CD4-positive, alpha-beta T cell treated with Interleukin-6 at 100 ng/mL for 8 hours (primary cell): Measurements from ENCODE around the gene KPNB1.
A peak's percentile ranks its signal among the peaks of the same experiment; 100 is the strongest.

Experiments
- DNase-seq: peaks from one replicate; pipeline ENCODE4 v3.0.0-alpha.2; 2020; ENCODE audit warnings: mixed read lengths, low spot score

KPNB1 gene

DNA sequence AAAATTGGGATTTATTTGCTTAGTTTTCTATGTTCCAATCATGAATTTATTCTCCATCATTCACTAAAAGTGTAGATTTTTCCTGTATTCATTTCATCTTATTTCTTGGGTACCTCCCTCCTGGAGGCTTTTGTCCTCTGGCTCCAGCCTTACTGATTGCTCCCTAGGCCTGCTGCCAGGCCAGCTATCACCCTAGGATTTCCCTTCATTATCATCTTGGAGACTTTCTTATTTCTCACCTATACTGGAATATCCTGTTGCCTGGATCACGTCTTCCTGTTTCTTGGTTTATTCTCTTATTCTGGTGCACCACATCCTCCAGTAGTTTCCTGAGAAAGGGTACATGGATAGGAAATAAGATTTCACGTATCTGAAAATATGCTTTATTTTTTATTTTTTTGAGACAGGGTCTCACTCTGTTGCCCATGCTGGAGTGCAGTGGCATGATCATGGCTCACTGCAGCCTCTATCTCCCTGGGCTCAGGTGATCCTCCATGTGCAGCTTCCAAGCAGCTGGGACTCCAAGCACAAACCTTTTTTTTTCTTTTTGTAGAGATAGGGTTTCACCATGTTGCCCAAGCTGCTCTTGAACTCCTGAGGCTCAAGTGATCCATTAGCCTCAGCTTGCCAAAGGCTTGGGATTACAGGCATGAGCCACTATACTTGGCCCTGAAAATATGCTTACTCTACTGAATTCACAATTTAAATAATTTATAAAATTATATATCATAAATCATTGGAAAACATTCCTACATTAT is 13.3 kb upstream of the KPNB1 start:
- DNase-seq = no peak

DNA sequence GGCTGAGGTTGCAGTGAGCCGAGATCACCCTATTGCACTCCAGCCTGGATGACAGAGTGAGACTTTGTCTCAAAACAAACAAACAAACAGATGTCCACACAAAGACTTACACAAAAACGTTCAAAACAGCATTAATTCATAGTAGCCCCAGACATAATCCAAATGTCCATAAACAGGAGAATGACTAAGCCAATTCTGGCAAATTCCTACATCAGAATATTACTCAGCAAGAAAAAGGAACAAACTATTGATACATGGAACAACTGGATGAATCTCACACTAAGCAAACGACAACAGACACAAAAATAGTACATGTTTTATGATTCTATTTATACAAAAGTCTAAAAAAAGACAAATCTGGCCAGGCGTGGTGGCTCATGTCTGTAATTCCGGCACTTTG is 10.8 kb upstream of the KPNB1 start:
- DNase-seq = no peak

DNA sequence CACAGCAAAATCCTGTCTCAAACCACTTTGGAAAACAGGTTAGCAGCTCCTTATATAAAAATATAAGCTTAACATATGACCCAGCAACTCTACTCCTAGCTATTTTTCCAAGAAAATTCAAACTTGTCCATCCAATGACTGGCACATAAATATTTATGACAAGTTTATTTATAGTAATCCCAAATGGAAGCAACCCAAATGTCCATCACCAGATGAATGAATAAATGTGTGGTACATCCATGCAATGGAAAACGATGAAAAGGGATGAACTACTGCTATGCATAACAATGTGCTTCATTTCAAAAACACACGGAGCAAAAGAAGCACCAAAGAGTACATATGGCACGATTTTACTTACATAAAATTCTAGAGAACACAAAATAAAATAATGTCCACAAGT is 9.6 kb upstream of the KPNB1 start:
- DNase-seq = no peak

DNA sequence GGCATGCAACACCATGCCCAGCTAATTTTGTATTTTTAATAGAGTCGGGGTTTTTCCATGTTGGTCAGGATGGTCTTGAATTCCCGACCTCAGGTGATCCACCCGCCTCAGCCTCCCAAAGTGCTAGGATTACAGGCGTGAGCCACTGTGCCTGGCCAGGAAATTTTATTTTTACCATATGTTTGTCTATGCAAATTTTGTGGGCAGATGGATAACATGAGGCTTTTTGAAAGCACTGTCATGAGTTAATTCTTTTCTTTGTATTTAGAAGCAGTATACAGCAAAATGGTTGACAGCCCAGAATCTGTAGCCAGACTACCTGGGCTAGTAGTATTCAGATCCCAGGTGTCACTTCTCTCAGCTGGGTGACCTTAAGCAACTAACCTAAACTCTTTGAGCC is 8.5 kb upstream of the KPNB1 start:
- no peak for DNase-seq

DNA sequence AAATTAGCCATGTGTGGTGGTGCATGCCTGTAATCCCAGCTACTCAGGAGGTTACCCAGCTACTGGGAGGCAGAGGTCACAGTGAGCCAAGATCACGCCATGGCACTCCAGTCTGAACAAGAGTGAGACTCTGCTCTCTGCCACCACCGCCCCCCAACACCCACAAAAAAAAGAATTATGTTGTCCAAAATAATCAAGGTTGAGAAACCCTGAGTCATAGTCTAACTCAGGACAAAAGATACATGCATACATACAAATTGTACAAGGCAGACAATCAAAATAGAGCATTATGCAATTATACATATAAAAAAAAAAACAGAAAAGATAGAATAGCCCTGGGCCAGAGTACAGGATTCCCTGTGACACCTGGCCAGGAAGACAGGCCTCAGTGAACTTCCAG is 6.6 kb upstream of the KPNB1 start:
- no peak for DNase-seq

DNA sequence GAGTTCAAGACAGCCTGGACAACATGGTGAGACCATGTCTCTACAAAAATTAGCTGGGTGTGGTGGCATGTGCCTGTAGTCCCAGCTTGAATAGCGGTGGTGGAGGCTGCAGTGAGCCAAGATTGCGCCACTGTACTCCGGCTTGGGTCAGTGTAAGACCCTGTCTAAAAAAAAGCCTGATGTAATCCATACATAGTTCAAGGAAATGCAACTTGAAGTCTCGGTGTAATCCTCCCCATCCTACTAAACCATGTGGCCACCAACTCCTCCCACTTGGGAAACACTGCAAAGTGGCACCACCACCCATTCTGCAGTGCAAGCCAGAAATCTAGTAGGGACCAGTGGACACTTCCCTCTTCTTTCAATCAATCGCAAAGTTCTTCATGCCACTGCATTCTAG is 5.4 kb upstream of the KPNB1 start:
- DNase-seq = no peak

DNA sequence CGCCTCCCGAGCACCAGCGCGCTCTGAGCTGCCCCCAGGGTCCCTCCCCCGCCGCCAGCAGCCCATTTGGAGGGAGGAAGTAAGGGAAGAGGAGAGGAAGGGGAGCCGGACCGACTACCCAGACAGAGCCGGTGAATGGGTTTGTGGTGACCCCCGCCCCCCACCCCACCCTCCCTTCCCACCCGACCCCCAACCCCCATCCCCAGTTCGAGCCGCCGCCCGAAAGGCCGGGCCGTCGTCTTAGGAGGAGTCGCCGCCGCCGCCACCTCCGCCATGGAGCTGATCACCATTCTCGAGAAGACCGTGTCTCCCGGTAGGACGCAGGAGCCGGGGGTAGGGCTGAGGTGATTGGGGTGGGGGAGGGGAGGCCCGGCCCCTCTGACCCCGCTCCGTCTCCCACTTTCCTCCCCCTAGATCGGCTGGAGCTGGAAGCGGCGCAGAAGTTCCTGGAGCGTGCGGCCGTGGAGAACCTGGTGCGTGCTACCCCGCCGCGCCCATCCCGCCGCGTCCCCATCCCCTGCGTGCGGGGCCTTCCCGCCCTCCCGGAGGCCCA is 329 bp downstream of the KPNB1 start:
- DNase-seq = no peak

DNA sequence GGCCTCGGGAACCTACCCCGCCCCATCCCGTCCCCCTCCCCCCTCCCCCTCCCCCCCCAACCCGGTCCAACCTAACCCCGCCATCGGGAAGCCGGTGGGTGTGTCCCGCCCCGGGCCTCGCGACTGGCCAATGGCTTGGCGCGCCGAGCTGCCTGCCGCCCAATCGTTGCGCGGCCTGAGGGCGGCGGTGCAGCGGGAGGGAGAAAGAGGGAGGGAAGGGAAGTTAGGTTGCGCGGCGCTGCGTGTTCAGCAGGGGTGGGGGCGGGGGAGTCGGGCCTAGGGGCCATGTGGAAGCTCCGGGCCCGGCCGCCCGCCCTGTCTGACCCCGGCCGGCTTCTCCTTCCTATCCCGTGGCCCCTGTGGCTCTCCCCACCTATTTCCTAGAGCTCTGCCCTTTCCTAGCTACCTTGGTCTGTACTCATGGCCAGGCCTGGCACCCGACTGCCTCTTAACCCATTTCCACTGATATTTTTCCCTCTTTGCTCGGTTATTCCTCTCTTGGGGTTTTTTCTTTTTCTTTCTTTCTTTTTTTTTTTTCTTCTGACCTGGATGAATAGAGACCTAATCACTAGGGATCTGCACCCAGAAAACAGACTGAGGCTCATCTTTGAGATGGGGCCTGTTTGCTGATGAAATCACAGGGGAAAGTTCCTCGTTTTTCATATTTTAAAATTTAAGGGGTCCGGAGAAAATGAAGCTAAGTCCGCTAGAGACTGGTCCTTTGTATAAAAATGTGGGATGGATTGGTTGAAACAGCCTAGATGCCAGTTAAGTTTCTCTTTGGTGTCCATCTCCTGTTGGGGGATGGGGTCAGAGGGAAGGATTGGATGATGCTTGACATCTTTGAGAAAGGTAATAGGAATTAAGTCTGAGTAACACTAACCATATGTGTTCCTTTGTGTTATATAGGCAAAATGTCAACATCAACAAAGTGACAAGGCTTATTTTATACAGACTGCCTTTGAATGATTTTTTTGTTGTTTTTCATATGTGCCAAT is 1.1 kb downstream of the KPNB1 start:
- DNase-seq = peak; percentile 95

DNA sequence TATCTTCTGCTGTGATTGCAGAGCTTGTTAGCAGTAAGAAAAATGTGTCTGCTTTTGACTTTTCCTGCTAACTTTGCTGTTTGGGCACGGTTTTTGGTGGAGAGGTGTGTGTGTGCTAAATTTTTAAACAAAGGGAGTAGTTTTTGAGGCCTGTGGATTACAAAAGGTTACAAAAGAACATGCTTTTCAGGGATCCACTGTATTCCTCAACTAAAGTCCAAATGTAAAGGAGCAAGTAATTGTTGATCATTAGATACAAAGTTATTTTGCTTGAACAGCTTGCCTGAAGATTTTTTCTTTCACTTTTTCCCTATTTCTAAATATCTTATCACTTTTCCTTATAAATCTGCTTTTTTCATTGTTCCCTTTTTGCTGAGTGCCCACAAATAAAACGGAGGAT is 2.0 kb downstream of the KPNB1 start:
- DNase-seq = no peak

DNA sequence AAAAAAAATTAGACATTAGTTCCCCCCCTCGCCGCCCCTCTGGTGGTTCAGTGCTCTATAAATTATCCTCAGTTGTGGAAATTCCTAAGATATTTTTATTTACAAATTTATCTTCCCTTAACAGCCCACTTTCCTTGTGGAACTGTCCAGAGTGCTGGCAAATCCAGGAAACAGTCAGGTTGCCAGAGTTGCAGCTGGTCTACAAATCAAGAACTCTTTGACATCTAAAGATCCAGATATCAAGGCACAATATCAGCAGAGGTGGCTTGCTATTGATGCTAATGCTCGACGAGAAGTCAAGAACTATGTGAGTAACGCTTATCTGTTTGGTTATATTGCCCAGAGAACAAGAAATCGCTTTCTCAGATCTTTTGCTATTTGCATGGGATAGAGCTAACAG is 2.9 kb downstream of the KPNB1 start:
- no peak for DNase-seq

DNA sequence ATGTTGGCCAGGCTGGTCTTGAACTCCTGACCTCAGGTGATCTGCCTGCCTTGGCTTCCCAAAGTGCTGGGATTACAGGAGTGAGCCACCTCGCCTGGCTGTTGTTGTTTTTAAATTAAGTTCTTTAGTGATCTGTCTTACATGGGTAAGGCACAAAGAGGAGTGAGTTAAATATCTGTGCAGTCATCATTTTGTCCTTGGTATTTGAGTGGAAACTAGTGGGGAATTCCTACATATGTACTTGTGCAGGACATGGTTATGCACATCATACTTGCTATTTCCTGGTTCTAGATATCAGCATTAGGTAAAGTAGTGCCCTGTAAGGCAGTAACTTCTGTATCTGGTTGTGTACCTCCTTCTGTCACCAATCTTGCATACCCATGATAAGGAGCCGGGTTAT is 3.7 kb downstream of the KPNB1 start:
- no peak for DNase-seq

DNA sequence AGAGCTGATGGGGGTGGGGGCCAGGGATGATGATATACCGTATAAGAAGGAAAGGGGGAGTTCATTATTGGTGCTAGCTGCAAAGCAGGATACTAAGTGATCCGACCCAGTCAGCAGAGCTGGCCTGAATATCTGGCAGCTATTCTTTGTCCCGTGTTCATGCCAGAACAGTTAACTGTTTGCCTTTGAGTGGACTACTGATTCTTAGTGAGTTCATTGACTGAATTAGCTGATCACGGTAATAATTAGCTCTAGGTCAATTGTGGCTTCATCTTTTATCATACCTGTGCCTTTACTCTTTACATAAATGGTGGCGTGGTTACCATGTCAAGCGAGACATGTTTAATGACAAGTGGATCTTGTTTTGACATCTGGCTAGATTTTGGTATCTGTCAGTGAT is 5.3 kb downstream of the KPNB1 start:
- DNase-seq = no peak

DNA sequence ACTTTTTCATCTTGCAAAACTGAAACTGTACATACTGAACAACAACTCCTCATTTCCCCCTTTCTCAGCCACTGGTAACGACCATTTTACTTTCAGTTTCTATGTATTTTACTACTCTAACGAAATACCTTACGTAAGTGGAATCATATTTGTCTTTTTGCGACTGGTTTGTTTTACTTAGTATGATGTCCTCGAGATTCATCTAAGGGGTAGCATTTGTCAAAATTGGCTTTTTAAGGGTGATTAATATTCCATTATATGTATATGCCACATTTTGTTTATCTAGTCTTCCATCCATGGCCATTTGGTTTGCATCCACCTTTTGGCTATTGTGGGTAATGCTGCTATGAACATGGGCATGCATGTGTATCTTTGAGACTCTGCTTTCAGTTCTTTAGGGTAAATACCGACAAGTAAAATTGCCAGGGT is 10.4 kb downstream of the KPNB1 start:
- peak; percentile 41 for DNase-seq

DNA sequence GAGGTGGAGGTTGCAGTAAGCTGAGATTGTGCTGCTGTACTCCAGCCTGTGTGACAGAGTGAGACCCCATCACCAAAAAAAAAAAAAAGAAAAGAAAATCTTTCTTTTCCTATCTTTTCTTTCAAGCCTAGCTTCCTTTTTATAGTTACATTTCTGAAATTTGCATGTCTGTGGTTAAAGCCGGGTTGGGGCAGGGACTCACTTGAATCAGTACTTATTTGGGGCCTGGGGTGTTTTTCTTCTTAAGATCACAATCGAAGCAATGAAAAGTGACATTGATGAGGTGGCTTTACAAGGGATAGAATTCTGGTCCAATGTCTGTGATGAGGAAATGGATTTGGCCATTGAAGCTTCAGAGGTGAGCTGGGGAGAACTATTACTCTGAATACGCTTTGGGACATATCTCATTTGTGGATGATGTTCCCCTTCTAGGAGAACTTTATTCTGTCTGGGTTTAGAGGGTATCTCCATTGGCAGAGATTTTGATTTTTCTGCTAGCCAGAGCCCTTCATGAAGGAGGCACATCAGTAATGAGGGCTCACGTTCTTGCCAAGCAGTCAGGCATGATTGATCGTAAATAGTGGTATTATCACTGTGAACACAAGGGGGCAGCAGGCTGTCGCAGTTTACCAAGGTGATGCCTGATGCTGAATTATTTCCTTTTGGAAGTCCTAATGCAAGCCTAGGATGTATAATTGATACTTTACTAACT is 14.3 kb downstream of the KPNB1 start:
- DNase-seq = peak; percentile 62

DNA sequence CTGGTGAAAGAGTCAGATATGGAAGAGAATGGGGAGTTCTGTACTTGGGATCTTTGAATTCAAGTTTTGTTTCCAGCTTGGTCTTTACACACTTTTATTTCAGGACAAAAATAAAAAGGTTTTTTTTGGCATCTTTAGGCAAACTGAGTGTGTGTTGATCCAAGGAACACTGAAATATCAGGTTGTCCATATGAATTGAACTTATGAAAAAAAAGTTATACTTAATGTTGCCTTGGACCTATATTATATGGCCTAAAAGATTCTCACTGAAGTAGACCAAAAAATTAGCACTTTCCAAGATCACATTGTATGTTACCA is 14.9 kb downstream of the KPNB1 start:
- DNase-seq = no peak

DNA sequence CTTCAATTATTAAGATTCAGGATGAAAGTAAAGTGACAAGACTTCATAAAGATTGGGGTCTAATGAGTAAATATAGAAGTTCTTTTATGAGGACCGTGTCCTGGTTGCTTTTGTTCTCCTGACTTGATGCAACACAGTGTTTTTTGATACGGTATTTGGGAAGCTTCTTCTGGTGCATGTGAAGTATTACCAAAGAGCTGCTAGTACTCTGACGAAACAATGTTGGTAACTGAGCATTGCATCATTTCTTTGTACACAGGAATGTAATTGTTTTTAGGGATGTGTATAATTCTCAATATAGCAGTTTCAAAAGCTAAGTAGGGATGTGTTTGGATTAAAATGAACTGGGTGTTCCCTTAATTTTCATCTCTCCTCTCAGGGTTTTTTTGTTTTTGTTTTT is 15.9 kb downstream of the KPNB1 start:
- DNase-seq = no peak

DNA sequence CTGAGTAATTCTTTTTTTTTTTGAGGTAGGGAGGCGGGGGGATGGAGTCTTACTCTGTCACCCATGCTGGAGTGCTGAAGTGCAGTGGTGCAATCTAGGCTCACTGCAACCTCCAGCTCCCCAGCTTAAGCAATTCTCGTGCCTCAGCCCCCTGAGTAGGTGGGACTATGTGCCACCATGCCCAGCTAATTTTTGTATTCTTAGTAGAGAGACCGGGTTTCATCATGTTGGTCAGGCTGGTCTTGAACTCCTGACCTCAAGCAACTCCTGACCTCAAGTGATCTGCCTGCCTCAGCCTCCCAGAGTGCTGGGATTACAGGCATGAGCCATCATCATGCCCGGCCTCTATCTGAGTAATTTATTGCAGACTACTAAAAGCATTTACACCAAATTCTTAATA is 19.4 kb downstream of the KPNB1 start:
- DNase-seq = no peak

DNA sequence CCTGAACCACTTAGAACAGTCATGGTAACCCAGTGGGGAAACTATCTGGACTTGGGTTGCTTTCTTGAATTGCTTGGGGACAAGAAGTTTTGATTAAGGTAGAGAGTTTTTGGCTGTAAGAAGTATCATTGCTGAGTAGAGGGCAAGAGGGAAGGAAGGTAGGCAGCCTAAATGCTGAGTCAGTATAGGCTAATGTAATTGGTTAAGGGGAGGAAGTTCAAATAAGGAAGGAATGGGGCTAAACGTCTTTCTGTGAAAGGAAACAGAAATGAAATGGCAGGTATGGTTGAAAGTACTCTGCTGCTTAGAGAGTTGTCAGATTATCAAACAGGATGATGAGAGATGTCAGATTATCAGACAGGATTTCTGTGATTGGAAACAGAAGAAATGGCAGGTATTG is 20.3 kb downstream of the KPNB1 start:
- DNase-seq = no peak

DNA sequence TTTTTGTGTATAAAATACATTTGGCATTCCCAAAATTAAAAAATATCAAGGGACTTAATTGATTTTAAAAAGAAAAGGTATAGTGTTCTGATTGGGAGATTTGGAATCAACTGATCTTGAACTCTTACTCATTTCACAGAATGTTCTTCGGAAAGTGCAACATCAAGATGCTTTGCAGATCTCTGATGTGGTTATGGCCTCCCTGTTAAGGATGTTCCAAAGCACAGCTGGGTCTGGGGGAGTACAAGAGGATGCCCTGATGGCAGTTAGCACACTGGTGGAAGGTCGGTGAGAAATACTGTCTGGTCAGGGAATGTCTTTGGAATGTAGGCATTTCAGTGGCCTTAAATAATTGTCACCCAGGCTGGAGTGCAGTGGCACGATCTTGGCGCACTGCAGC is 24.8 kb downstream of the KPNB1 start:
- no peak for DNase-seq

DNA sequence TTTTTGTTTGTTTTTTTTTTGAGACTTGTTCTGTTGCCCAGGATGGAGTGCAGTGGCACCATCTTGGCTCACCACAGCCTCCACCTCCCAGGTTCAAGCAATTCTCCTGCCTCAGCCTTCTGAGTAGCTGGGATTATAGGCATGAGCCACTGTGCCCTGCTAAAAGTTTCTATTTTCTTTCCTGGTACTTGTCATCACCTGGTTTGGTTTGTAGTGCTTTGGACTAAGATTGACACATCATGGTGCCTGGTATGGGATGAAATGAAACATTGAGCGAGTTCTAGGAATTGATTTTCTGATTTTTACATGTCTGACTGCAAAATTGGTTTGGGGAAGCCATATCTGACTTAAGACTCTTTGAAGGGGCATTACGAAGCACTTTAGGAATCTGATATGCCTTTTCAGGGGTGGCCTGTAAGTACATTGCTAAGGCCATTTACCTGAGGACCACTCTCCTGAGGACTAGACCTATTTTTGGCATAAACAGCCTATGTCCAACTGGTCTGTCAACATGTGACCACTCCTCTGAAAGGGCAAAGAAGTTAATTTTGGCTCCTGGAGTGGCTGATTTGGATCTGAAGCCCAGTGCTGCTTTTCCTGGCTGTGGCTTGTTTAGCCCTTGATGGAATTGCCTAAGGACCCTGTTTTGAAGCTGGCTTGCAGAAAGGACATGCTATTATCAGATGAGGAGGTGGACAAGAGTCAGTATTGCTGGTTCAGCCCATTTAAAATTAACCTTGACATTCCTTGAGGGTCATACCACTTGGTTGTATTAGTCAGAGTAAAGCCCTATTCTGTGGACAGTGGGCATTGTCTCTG is 25.9 kb downstream of the KPNB1 start:
- DNase-seq = no peak

DNA sequence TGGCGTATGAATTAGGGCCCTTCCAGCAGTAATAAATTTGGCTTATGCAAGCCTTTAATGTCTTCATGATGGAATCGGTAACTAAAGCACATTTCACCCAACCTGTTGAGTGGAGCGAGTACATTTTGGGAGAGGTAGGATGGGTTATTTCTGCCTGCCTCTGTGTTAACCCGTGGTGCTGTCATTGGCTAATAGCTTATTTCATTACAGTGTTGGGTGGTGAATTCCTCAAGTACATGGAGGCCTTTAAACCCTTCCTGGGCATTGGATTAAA is 26.4 kb downstream of the KPNB1 start:
- no peak for DNase-seq
